Gastroesophageal sphincter (tissue), 4 donors: Measurements from ENCODE around the gene BTF3L4. TPM values are rescaled to one million over a fixed set of nuclear protein-coding genes. Genes with fewer than 3 reads are reported as not detected.

Source experiments
- ATAC-seq: fragments of 150-250 bp; one replicate; pipeline ENCODE4 v1.9.1; 2016; ENCODE audit warnings: mild to moderate bottlenecking, moderate library complexity
- H3K27ac ChIP-seq, 4 donors: fragments of 200-600 bp; sonication (generic) in 3 of 4; 1 replicate in 3 of 4; 2 replicates in 1 of 4; pipeline ENCODE4 v1.5.1; 2016 to 2019
- H3K27me3 ChIP-seq: fragments of 200-600 bp; sonication (generic); one replicate; pipeline ENCODE4 v1.5.1; 2019
- H3K36me3 ChIP-seq, 2 donors: fragments of 200-600 bp; sonication (generic); one replicate each; pipeline ENCODE4 v1.5.1; 2019; ENCODE audit warnings: control low read depth in 1 of 2
- H3K4me1 ChIP-seq, 3 donors: fragments of 200-600 bp; sonication (generic); 1 replicate in 2 of 3; 2 replicates in 1 of 3; pipeline ENCODE4 v1.5.1; 2016 to 2019; ENCODE audit warnings: control low read depth in 2 of 3
- H3K4me3 ChIP-seq, 2 donors: fragments of 200-600 bp; sonication (generic); one replicate each; pipeline ENCODE4 v1.5.1; 2019; ENCODE audit warnings: mild to moderate bottlenecking in 1 of 2, moderate library complexity in 1 of 2
- H3K9me3 ChIP-seq, 3 donors: fragments of 200-600 bp; sonication (generic); one replicate each; pipeline ENCODE4 v1.5.1; 2017 to 2019; ENCODE audit warnings: control low read depth in 2 of 3
- EP300 ChIP-seq: sonication (generic); formaldehyde crosslinking; IDR thresholded peaks from one replicate; pipeline ENCODE4 v1.6.1; 2017; ENCODE audit warnings: antibody characterized with exemption, mild to moderate bottlenecking
- POLR2A ChIP-seq, 2 donors: fragments of 450-650 bp; IDR thresholded peaks; one replicate each; pipeline ENCODE4 v1.6.1; 2017; ENCODE audit warnings: antibody characterized with exemption in 2 of 2, mild to moderate bottlenecking in 2 of 2, moderate library complexity in 1 of 2
- POLR2AphosphoS5 ChIP-seq: sonication (generic); formaldehyde crosslinking; IDR thresholded peaks from one replicate; pipeline ENCODE4 v1.6.1; 2017; ENCODE audit warnings: antibody characterized with exemption
- WGBS, 2 donors: methylation state at CpG; one replicate each; pipeline ENCODE4 v1.1.5; 2018; ENCODE audit warnings: low coverage in 1 of 2; 5-methylcytosine and 5-hydroxymethylcytosine counted together
- total RNA-seq, 4 donors: library from RNA; depleted of rRNA; stranded (reverse); fragments of >200 nt; gene quantifications; one replicate each; pipeline ENCODE4 v1.1.0, GENCODE V29; 2016
- TF ChIP-seq, protein P1 (sequence below), 4 experiments: fragments of 200-600 bp in 2 of 4; fragments of 450-650 bp in 2 of 4; sonication (generic) in 1 of 4; IDR thresholded peaks; one replicate each; pipeline ENCODE4 v1.5.1; 2017 to 2019; ENCODE audit warnings: antibody characterized with exemption in 4 of 4, mild to moderate bottlenecking in 2 of 4, moderate library complexity in 2 of 4

The BTF3L4 gene
- total RNA-seq, 4 donors from 2014 or later, result 31.4 to 64.5 (median 42.0) TPM

DNA sequence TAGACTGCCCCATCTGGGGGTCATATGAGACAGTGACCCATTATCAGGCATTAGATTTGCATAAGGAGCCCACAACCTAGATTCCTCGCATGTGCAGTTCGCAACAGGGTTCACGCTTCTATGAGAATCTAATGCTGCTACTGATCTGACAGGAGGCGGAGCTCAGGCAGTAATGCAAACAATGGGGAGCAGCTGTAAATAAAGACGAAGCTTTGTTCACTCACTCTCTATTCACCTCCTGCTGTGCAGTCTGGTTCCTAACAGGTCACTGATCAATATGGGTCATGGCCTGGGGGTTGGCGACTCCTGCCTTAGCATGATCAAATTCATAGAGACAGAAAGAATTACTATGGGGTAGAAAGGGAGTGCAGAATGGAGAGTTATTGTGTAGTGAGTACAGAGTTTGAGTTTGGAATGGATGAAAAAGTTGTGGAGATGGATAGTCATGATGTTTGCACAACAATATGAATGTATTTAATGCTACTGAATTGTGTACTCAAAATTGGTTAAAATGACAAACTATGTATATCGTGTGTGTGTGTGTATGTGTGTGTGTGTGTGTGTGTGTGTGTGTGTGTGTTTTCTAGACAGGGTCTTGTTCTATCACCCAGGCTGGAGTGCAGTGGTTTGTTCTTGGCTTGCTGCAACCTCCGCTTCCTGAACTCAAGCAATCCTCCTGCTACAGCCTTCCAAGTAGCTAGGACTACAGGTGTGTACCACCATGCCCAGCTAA, 42.2 kb downstream of the BTF3L4 start:
- Histone ChIP-seq H3K27ac (no peak overlapping the region), H3K9me3 (no peaks in the 10 kb centered on the region), H3K27me3 (no peaks in the 10 kb centered on the region), H3K4me1 (no peaks in the 10 kb centered on the region), H3K36me3 (no peaks in the 10 kb centered on the region), H3K4me3 (no peak overlapping the region)
- WGBS, 2 donors, result 46 to 52% methylated on average over 2 to 3 of the region's 8 CpGs
- no peak for TF ChIP-seq EP300
- no peak for ATAC-seq

DNA sequence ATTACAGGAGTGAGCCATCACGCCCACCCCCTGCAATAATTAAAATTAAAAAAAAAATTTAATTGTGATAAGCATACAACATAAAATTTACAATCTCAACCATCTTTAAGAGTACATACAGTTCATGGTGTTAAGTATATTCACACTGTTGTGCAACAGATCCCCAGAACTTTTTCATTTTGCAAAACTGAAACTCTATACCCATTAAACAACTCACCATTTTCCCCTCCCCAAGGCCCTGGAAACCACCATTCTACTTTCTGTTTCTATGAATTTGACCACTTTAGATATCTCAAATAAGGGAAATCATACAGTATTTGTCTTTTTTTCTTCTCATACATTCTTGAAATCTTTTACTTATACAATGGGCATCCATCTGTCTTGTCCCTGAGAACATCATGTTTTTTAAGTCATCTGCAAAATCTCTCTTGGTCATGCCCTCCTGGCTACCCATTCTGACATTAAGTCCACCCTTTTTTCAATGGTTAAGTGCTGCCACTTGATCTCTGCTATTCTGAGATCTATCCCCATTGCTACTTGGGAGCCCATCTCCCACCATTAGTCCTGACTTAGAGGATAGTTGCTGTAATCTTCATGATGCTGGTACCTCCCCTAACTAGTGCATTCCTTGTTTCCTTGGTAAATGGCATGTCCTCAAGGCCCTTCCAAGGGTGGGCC, 46.4 kb downstream of the BTF3L4 start:
- TF ChIP-seq EP300 (no peak), POLR2AphosphoS5 (no peak), POLR2A (IDR thresholded peaks at IDR 0.05) (no peak)
- TF ChIP-seq, protein P1, sequence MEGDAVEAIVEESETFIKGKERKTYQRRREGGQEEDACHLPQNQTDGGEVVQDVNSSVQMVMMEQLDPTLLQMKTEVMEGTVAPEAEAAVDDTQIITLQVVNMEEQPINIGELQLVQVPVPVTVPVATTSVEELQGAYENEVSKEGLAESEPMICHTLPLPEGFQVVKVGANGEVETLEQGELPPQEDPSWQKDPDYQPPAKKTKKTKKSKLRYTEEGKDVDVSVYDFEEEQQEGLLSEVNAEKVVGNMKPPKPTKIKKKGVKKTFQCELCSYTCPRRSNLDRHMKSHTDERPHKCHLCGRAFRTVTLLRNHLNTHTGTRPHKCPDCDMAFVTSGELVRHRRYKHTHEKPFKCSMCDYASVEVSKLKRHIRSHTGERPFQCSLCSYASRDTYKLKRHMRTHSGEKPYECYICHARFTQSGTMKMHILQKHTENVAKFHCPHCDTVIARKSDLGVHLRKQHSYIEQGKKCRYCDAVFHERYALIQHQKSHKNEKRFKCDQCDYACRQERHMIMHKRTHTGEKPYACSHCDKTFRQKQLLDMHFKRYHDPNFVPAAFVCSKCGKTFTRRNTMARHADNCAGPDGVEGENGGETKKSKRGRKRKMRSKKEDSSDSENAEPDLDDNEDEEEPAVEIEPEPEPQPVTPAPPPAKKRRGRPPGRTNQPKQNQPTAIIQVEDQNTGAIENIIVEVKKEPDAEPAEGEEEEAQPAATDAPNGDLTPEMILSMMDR (IDR thresholded peaks at IDR 0.05), result no peak
- no peaks in the 10 kb centered on the region for H3K27me3 ChIP-seq
- no peak overlapping the region for H3K27ac ChIP-seq
- H3K4me3 ChIP-seq, result no peak overlapping the region
- no peaks in the 10 kb centered on the region for H3K36me3 ChIP-seq
- H3K9me3 ChIP-seq, result no peaks in the 10 kb centered on the region
- ATAC-seq, result no peak
- WGBS, 2 donors, result 100% methylated on average over 1 of the region's 1 CpG; no CpG with 5 or more reads in 1 of the 2 donors
- no peaks in the 10 kb centered on the region for H3K4me1 ChIP-seq

DNA sequence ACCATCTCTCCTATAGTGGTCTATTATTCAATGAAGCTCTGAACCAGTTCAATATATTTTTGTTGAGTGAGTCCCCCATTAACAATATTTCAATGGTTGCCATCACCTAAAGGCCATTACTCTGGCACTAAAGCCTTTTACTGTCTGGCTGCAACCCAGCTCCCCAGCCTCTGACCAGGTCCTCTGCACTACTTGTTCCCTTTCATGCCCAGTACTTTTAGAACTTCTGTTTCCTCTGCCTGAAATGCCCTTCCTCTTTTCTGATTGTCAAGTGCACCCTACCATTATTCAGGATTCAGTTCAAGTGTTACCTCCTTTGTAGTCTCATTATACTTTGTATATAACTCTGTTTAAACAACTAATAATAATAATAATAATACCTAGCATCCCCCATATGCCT, 55.4 kb downstream of the BTF3L4 start:
- no peak for TF ChIP-seq EP300
- no peak for TF ChIP-seq POLR2AphosphoS5
- no peak for TF ChIP-seq POLR2A (IDR thresholded peaks at IDR 0.05)
- Histone ChIP-seq H3K36me3 (no peaks in the 10 kb centered on the region), H3K27ac (no peak overlapping the region), H3K9me3 (no peaks in the 10 kb centered on the region), H3K4me3 (no peak overlapping the region), H3K27me3 (peaks cover 1% of the 10 kb centered on the region), H3K4me1 (no peaks in the 10 kb centered on the region)
- ATAC-seq, result no peak

DNA sequence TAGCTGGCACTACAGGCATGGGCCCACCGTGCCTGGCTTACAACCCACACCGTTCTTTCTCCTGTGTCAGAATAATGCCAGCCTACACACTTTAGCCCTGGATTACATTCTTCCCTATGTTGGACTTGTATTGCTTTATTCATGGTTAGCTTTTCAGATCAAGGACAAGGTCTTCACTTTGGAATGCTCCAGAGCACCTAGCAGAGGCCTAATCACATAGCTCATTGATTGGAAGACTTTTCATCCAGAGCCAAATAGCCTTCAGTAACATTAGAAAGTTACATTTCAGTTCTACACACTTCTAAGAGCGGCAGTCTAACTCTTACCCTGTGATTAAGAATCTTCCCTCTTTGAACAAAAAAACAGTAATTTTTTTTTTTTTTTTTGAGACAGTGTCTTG, 56.4 kb downstream of the BTF3L4 start:
- H3K27ac ChIP-seq, result no peak overlapping the region
- no peaks in the 10 kb centered on the region for H3K4me1 ChIP-seq
- no peak overlapping the region for H3K4me3 ChIP-seq
- 80 to 83% methylated on average over 1 to 3 of the region's 3 CpGs for WGBS, 2 donors
- no peaks in the 10 kb centered on the region for H3K9me3 ChIP-seq
- no peak for ATAC-seq
- TF ChIP-seq, protein P1 (IDR thresholded peaks at IDR 0.05), result no peak
- no peak for TF ChIP-seq POLR2AphosphoS5
- TF ChIP-seq EP300, result no peak
- TF ChIP-seq POLR2A (IDR thresholded peaks at IDR 0.05), result no peak
- H3K27me3 ChIP-seq, result peaks cover 5% of the 10 kb centered on the region
- no peaks in the 10 kb centered on the region for H3K36me3 ChIP-seq

DNA sequence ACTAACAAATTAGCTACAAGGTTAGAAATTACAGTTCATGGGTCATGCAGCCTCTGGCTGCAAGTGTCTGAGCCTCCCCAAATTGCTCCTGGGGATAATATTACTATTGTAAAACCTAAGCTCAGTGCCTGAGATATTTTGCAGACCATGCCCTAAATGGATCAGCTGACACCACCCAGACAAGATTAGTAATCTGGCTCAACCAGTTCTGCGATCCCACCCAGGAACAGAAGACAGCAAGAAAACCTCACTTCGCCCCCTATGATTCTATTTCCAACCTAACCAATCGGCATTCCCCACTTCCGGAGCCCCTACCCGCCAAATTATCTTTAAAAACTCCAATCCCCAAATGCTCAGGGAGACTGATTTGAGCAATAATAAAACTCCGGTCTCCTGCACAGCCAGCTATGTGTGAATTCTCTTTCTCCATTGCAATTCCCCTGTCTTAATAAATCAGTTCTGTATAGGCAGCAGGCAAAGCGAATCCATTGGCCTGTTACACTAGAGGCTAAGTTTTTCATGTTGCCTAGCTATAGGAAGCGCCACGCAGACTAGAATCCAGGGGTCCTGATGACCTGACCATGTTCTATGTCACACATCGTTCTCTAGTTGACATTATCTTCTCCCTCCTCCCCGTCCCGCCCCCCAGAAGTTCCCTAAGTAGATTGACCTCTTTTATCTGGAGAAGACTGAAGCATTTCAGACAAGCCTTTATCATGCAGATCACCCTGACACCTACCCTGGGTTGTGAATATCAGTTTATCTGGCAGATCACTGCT, 63.4 kb downstream of the BTF3L4 start:
- no peak overlapping the region for H3K4me3 ChIP-seq
- WGBS, 2 donors, result 48 to 80% methylated on average over 4 to 10 of the region's 12 CpGs
- TF ChIP-seq POLR2AphosphoS5 (no peak), POLR2A (IDR thresholded peaks at IDR 0.05) (no peak), EP300 (no peak)
- TF ChIP-seq, protein P1 (IDR thresholded peaks at IDR 0.05), result no peak
- no peaks in the 10 kb centered on the region for H3K36me3 ChIP-seq
- no peak overlapping the region for H3K27ac ChIP-seq
- H3K4me1 ChIP-seq, result no peaks in the 10 kb centered on the region
- H3K9me3 ChIP-seq, result no peaks in the 10 kb centered on the region
- ATAC-seq, result no peak
- H3K27me3 ChIP-seq, result peaks cover 5% of the 10 kb centered on the region
